ENCODE measurements around the gene CDKN2A. TPM values are rescaled to one million over a fixed set of nuclear protein-coding genes. Genes with fewer than 3 reads are reported as not detected.
A peak's percentile ranks its signal among the peaks of the same experiment; 100 is the strongest.

The CDKN2A gene
- total and polyA plus RNA-seq, 2 donors (not counting 1 experiment from before 2014, with no cell fraction given) = 6.4 to 11.7 TPM

DNA sequence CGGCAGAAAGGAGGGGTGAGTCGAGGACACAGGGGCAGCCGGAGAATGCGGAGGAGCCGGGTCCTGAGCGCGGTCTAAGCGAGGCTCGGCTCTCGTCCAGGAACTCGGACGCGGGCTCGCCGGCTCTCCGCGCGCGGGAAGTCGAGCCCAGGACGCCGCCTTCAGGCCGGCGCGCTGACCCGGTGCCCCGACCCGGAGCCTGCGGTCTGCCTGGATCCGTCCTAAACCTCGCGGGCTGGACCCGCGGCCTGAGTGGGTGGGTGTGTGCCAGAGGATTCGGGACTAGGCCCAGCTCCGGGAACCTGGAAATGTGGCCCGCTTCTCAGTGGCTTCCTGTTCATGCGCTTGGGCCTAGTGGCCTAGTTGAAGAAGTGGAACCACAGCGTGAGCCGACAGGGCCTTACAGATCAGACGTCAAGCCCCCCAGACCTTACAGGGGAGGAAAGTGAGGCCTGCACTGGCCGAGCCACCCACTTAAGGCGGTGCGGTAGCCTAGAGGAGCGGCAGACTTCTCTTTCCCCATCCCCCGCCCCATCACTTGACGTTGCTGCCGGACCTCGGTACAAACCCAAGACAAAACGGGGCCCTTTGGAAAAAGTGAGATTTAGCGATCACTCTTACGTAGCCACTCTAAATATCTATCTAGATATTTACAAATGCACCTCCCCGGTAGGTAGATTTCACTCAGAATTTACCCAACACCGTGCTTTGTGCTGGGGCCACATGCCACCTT, 1.6 kb upstream of the CDKN2A start:
- Mint-ChIP-seq H3K27ac (peak overlapping the region; percentile 95), H3K27me3 (peaks cover 2% of the 10 kb centered on the region), H3K4me1 (peaks cover 19% of the 10 kb centered on the region), H3K9me3 (ENCODE audit: insufficient read depth) (no peaks in the 10 kb centered on the region), H3K4me3 (peak overlapping the region; percentile 97)
- Histone ChIP-seq H3K4me2 (replicated peaks; ENCODE audit: low read depth, low read length, poor library complexity, severe bottlenecking) (peak overlapping the region; percentile 97), H3K9me3 (ENCODE audit: control extremely low read depth in 1 of 3, control insufficient read depth in 2 of 3, insufficient read depth in 1 of 3, low read length in 2 of 3) (no peaks in the 10 kb centered on the region), H3K79me2 (ENCODE audit: control insufficient read depth, insufficient read depth, low read length) (peaks cover 9% of the 10 kb centered on the region), H3K4me1 (ENCODE audit: control insufficient read depth in 2 of 2, insufficient read depth in 2 of 2, low read length in 2 of 2) (peaks cover 17 to 19% of the 10 kb centered on the region in 2 donors), H4K20me1 (ENCODE audit: control insufficient read depth, insufficient read depth, low read length, poor library complexity, severe bottlenecking) (no peaks in the 10 kb centered on the region), H3K4me3 (ENCODE audit: control extremely low read depth in 1 of 5, extremely low read depth in 1 of 5, insufficient read depth in 1 of 5, low read depth in 2 of 5, low read length in 4 of 5) (peak overlapping the region; percentile 76 to 97 (median 86)), H2AFZ (ENCODE audit: insufficient read depth, low read depth, low read length, poor library complexity, severe bottlenecking) (peak overlapping the region; percentile 88), H3K36me3 (replicated peaks in 1 of 2; ENCODE audit: control extremely low read depth in 1 of 2, control insufficient read depth in 1 of 2, extremely low read depth in 1 of 2, insufficient read depth in 2 of 2, low read length in 1 of 2) (no peaks in the 10 kb centered on the region), H3K27ac (ENCODE audit: low read length in 2 of 2) (peak overlapping the region in 1 of 2 donors; percentile 94), H3K9ac (ENCODE audit: low read length) (peak overlapping the region; percentile 96), H3K27me3 (replicated peaks in 1 of 4; ENCODE audit: control extremely low read depth in 1 of 4, control insufficient read depth in 3 of 4, insufficient read depth in 4 of 4, low read length in 3 of 4) (peaks cover 0 to 8% (median 1%) of the 10 kb centered on the region in 4 experiments)
- intact Hi-C loops (cut with micrococcal nuclease) = loop anchor here (1.0 to 10.0 kb wide), 8 partner anchors 8 to 1311 kb away; partner anchors contain the start of genes FOCAD, IFNA1, KLHL9 and MTAP
- TF ChIP-seq EZH2 (IDR thresholded peaks at IDR 0.05; ENCODE audit: borderline replicate concordance, insufficient read depth, low read depth, low read length, poor library complexity, severe bottlenecking) = no peak
- TF ChIP-seq, protein P1, sequence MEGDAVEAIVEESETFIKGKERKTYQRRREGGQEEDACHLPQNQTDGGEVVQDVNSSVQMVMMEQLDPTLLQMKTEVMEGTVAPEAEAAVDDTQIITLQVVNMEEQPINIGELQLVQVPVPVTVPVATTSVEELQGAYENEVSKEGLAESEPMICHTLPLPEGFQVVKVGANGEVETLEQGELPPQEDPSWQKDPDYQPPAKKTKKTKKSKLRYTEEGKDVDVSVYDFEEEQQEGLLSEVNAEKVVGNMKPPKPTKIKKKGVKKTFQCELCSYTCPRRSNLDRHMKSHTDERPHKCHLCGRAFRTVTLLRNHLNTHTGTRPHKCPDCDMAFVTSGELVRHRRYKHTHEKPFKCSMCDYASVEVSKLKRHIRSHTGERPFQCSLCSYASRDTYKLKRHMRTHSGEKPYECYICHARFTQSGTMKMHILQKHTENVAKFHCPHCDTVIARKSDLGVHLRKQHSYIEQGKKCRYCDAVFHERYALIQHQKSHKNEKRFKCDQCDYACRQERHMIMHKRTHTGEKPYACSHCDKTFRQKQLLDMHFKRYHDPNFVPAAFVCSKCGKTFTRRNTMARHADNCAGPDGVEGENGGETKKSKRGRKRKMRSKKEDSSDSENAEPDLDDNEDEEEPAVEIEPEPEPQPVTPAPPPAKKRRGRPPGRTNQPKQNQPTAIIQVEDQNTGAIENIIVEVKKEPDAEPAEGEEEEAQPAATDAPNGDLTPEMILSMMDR (IDR thresholded peaks at IDR 0.05) = peak; percentile 15
- CTCF ChIA-PET = interaction anchor here (0.8 to 6.8 kb wide), 6 partner anchors 10 to 248 kb away, joined by 3 to 60 read pairs (median 4); partner anchors contain the start of gene CDKN2B
- DNase-seq (peak; percentile 80), ATAC-seq (ENCODE audit: low read depth) (peak; percentile 26)
- 10% methylated on average over 54 of the region's 54 CpGs for WGBS (ENCODE audit: insufficient coverage)
- POLR2A ChIA-PET = interaction anchor here (0.5 kb wide), 1 partner anchor 134 kb away, joined by 3 read pairs; no protein-coding TSS in a partner anchor
